ENCODE data around the gene TAPBPL.

DNA sequence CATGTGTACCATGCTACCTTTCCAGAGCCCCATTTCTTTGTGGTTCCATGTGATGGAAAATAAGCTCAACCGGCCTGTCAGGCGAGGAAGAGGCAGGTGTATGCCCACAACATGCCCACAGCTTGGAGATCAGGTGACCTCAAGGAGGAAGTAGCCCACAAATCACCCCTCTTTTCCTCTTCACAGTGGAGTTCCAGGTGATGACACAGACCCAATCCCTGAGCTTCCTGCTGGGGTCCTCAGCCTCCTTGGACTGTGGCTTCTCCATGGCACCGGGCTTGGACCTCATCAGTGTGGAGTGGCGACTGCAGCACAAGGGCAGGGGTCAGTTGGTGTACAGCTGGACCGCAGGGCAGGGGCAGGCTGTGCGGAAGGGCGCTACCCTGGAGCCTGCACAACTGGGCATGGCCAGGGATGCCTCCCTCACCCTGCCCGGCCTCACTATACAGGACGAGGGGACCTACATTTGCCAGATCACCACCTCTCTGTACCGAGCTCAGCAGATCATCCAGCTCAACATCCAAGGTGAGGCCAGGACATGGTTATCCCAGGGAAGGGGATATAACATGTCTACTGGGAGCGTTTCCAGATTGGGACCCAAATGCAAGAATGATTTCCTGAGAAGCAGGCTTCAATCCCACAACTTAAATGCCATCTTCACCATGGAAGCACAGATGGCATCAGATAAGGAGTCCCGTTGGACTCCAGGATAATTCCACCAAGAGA lies 5.5 kb downstream of the TAPBPL start:
- TF ChIP-seq, protein P1, sequence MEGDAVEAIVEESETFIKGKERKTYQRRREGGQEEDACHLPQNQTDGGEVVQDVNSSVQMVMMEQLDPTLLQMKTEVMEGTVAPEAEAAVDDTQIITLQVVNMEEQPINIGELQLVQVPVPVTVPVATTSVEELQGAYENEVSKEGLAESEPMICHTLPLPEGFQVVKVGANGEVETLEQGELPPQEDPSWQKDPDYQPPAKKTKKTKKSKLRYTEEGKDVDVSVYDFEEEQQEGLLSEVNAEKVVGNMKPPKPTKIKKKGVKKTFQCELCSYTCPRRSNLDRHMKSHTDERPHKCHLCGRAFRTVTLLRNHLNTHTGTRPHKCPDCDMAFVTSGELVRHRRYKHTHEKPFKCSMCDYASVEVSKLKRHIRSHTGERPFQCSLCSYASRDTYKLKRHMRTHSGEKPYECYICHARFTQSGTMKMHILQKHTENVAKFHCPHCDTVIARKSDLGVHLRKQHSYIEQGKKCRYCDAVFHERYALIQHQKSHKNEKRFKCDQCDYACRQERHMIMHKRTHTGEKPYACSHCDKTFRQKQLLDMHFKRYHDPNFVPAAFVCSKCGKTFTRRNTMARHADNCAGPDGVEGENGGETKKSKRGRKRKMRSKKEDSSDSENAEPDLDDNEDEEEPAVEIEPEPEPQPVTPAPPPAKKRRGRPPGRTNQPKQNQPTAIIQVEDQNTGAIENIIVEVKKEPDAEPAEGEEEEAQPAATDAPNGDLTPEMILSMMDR (IDR thresholded peaks at IDR 0.05 in 8 of 11, conservative IDR thresholded peaks at IDR 0.05 in 3 of 11): no peak
- peak in 2 of 3 donors; percentile 31 to 66 for TF ChIP-seq POLR2AphosphoS5 (IDR thresholded peaks at IDR 0.05)
